ENCODE results near the gene GMCL2.

The GMCL2 gene

GRCh38 chr5:178214160-178214803 lies 27.1 kb upstream of the GMCL2 start:
- Histone ChIP-seq H3K36me3 (replicated peaks) (peaks cover 72% of the 10 kb centered on the region), H3K27ac (no peak overlapping the region), H3K4me3 (ENCODE audit: low read depth, low read length) (no peak overlapping the region), H3K27me3 (replicated peaks) (no peaks in the 10 kb centered on the region)
- TF ChIP-seq CTCF (IDR thresholded peaks at IDR 0.05; ENCODE audit: low read depth, low read length, missing control alignments) = no peak
- DNase-seq = no peak
- in situ Hi-C loops (cut with HindIII; ENCODE audit: low pct_ligation_motif_present, low sequenced_read_pairs) = no loop called here

GRCh38 chr5:178213748-178214151 lies 26.6 kb upstream of the GMCL2 start:
- no peak for TF ChIP-seq CTCF (IDR thresholded peaks at IDR 0.05; ENCODE audit: low read depth, low read length, missing control alignments)
- Histone ChIP-seq H3K27me3 (replicated peaks) (no peaks in the 10 kb centered on the region), H3K36me3 (replicated peaks) (peaks cover 77% of the 10 kb centered on the region), H3K4me3 (ENCODE audit: low read depth, low read length) (no peak overlapping the region), H3K27ac (no peak overlapping the region)
- in situ Hi-C loops (cut with HindIII; ENCODE audit: low pct_ligation_motif_present, low sequenced_read_pairs) = no loop called here
- DNase-seq = no peak

GRCh38 chr5:178213003-178213461 lies 25.9 kb upstream of the GMCL2 start:
- TF ChIP-seq CTCF (IDR thresholded peaks at IDR 0.05; ENCODE audit: low read depth, low read length, missing control alignments) = no peak
- no peak overlapping the region for H3K27ac ChIP-seq
- no peak overlapping the region for H3K4me3 ChIP-seq (ENCODE audit: low read depth, low read length)
- H3K27me3 ChIP-seq (replicated peaks) = no peaks in the 10 kb centered on the region
- in situ Hi-C loops (cut with HindIII; ENCODE audit: low pct_ligation_motif_present, low sequenced_read_pairs) = no loop called here
- H3K36me3 ChIP-seq (replicated peaks) = peaks cover 84% of the 10 kb centered on the region
- DNase-seq = no peak

- no peaks in the 10 kb centered on the region for H3K27me3 ChIP-seq (replicated peaks)
- no peak for DNase-seq
- TF ChIP-seq CTCF (IDR thresholded peaks at IDR 0.05; ENCODE audit: low read depth, low read length, missing control alignments) = no peak
- H3K27ac ChIP-seq = no peak overlapping the region
- in situ Hi-C loops (cut with HindIII; ENCODE audit: low pct_ligation_motif_present, low sequenced_read_pairs) = no loop called here
- no peak overlapping the region for H3K4me3 ChIP-seq (ENCODE audit: low read depth, low read length)
- H3K36me3 ChIP-seq (replicated peaks) = peaks cover 89% of the 10 kb centered on the region
These were observed 25.3 kb upstream of the GMCL2 start for GRCh38 chr5:178212241-178213002.

- TF ChIP-seq CTCF (IDR thresholded peaks at IDR 0.05; ENCODE audit: low read depth, low read length, missing control alignments) = no peak
- peaks cover 95% of the 10 kb centered on the region for H3K36me3 ChIP-seq (replicated peaks)
- H3K4me3 ChIP-seq (ENCODE audit: low read depth, low read length) = no peak overlapping the region
- H3K27me3 ChIP-seq (replicated peaks) = no peaks in the 10 kb centered on the region
- in situ Hi-C loops (cut with HindIII; ENCODE audit: low pct_ligation_motif_present, low sequenced_read_pairs) = no loop called here
- no peak for DNase-seq
- no peak overlapping the region for H3K27ac ChIP-seq
These were observed 24.2 kb upstream of the GMCL2 start for GRCh38 chr5:178211095-178212048.

Data from brain microvascular endothelial cell (primary cell).